HEK293 (cell line): ENCODE results near the gene LCNL1.

Experiments used
- CTCF ChIA-PET: fragments of 350-600 bp; formaldehyde crosslinking; extraction: SDS; loops from one replicate; lab custom pipeline; 2021; ENCODE audit warnings: antibody characterized with exemption; lab: Yijun Ruan, JAX
- POLR2A ChIA-PET: fragments of 300-600 bp; formaldehyde crosslinking; extraction: SDS; loops from one replicate; lab custom pipeline; 2020; ENCODE audit warnings: antibody characterized with exemption, inconsistent platforms; lab: Yijun Ruan, JAX
- H3K27ac ChIP-seq: fragments of 200-500 bp; sonication (Bioruptor generic); 2 replicates; pipeline ENCODE4 v1.5.1; 2014; ENCODE audit warnings: low read depth, low read length, control low read depth, inconsistent platforms; ENCODE audit errors: extremely low read depth
- H3K36me3 ChIP-seq, 2 experiments: fragments of 200-500 bp in 1 of 2; sonication (Bioruptor generic) in 1 of 2; 1 replicate in 1 of 2; 2 replicates in 1 of 2; pipeline ENCODE4 v1.5.1; 2014 to 2017; ENCODE audit warnings: inconsistent platforms in 2 of 2, low read length in 2 of 2; ENCODE audit not compliant: control insufficient read depth in 2 of 2, insufficient read depth in 1 of 2
- H3K4me1 ChIP-seq: fragments of 200-500 bp; sonication (Bioruptor generic); 2 replicates; pipeline ENCODE4 v1.5.1; 2014; ENCODE audit warnings: mild to moderate bottlenecking, low read length, inconsistent platforms; ENCODE audit not compliant: control insufficient read depth, insufficient read depth
- H3K4me3 ChIP-seq: 2 replicates; pipeline ENCODE4 v1.5.1; 2011; ENCODE audit warnings: low read depth, mild to moderate bottlenecking, control low read depth, low read length, moderate library complexity
- H3K9me3 ChIP-seq: fragments of 200-500 bp; sonication (Bioruptor generic); 2 replicates; pipeline ENCODE4 v1.5.1; 2014; ENCODE audit warnings: low read depth, low read length, inconsistent platforms; ENCODE audit not compliant: control insufficient read depth, insufficient read depth
- KLF1 ChIP-seq: fragments of 450-650 bp; formaldehyde crosslinking; IDR thresholded peaks from 2 replicates; pipeline ENCODE4 v1.5.1; 2016; ENCODE audit warnings: missing biosample characterization, missing genetic modification characterization
- REPIN1 ChIP-seq: fragments of 450-650 bp; formaldehyde crosslinking; IDR thresholded peaks from 2 replicates; pipeline ENCODE4 v1.5.1; 2017; ENCODE audit warnings: missing biosample characterization, missing genetic modification characterization, low read depth
- SALL2 ChIP-seq: fragments of 450-650 bp; formaldehyde crosslinking; IDR thresholded peaks from 2 replicates; pipeline ENCODE4 v1.5.0; 2017; ENCODE audit warnings: missing biosample characterization, mild to moderate bottlenecking, missing genetic modification characterization, borderline replicate concordance
- ZNF114 ChIP-seq: fragments of 450-650 bp; formaldehyde crosslinking; IDR thresholded peaks from 2 replicates; pipeline ENCODE4 v1.5.0; 2017; ENCODE audit warnings: missing biosample characterization, missing genetic modification characterization
- ZNF133 ChIP-seq: fragments of 450-650 bp; formaldehyde crosslinking; IDR thresholded peaks from 2 replicates; pipeline ENCODE4 v1.5.1; 2016; ENCODE audit warnings: missing biosample characterization, missing genetic modification characterization
- ZNF148 ChIP-seq: fragments of 450-650 bp; formaldehyde crosslinking; IDR thresholded peaks from 2 replicates; pipeline ENCODE4 v1.5.0; 2017; ENCODE audit warnings: missing biosample characterization, missing genetic modification characterization, borderline replicate concordance
- ZNF311 ChIP-seq: fragments of 450-650 bp; formaldehyde crosslinking; IDR thresholded peaks from 2 replicates; pipeline ENCODE4 v1.5.1; 2017; ENCODE audit warnings: missing biosample characterization, missing genetic modification characterization, borderline replicate concordance
- ZNF366 ChIP-seq: fragments of 450-650 bp; formaldehyde crosslinking; conservative IDR thresholded peaks from 2 replicates; pipeline ENCODE4 v1.5.1; 2016; ENCODE audit warnings: missing biosample characterization, missing genetic modification characterization
- ZNF433 ChIP-seq: fragments of 450-650 bp; formaldehyde crosslinking; IDR thresholded peaks from 2 replicates; pipeline ENCODE4 v1.5.1; 2016; ENCODE audit warnings: missing biosample characterization, missing genetic modification characterization, low read depth
- ZNF473 ChIP-seq: fragments of 450-650 bp; formaldehyde crosslinking; IDR thresholded peaks from 2 replicates; pipeline ENCODE4 v1.5.1; 2017; ENCODE audit warnings: missing biosample characterization, missing genetic modification characterization
- ZNF521 ChIP-seq: fragments of 450-650 bp; formaldehyde crosslinking; IDR thresholded peaks from 2 replicates; pipeline ENCODE4 v1.5.1; 2017; ENCODE audit warnings: missing biosample characterization, mild to moderate bottlenecking, missing genetic modification characterization
- ZNF544 ChIP-seq: fragments of 450-650 bp; formaldehyde crosslinking; IDR thresholded peaks from 2 replicates; pipeline ENCODE4 v1.5.0; 2017; ENCODE audit warnings: missing biosample characterization, missing genetic modification characterization
- ZNF555 ChIP-seq: fragments of 450-650 bp; formaldehyde crosslinking; conservative IDR thresholded peaks from 2 replicates; pipeline ENCODE4 v1.5.1; 2017; ENCODE audit warnings: missing biosample characterization, mild to moderate bottlenecking, missing genetic modification characterization, inconsistent platforms
- ZNF560 ChIP-seq: fragments of 450-650 bp; formaldehyde crosslinking; IDR thresholded peaks from 2 replicates; pipeline ENCODE4 v1.5.1; 2017; ENCODE audit warnings: missing biosample characterization, missing genetic modification characterization, borderline replicate concordance
- ZNF776 ChIP-seq: fragments of 450-650 bp; formaldehyde crosslinking; IDR thresholded peaks from 2 replicates; pipeline ENCODE4 v1.5.0; 2017; ENCODE audit warnings: missing biosample characterization, missing genetic modification characterization, borderline replicate concordance
- ZNF777 ChIP-seq: fragments of 450-650 bp; formaldehyde crosslinking; IDR thresholded peaks from 2 replicates; pipeline ENCODE4 v1.5.1; 2017; ENCODE audit warnings: missing biosample characterization, missing genetic modification characterization, borderline replicate concordance
- ZNF785 ChIP-seq: fragments of 450-650 bp; formaldehyde crosslinking; IDR thresholded peaks from 2 replicates; pipeline ENCODE4 v1.5.1; 2016; ENCODE audit warnings: missing biosample characterization, missing genetic modification characterization
- ZNF830 ChIP-seq: fragments of 450-650 bp; IDR thresholded peaks from 2 replicates; pipeline ENCODE4 v1.5.0; 2018; ENCODE audit warnings: missing biosample characterization, missing genetic modification characterization, low read depth, mild to moderate bottlenecking, moderate library complexity
- TF ChIP-seq, protein P1 (sequence below): fragments of 450-650 bp; formaldehyde crosslinking; IDR thresholded peaks from 2 replicates; pipeline ENCODE4 v1.5.1; 2017; ENCODE audit warnings: missing biosample characterization, missing genetic modification characterization
- TF ChIP-seq, protein P2 (sequence below): fragments of 450-650 bp; formaldehyde crosslinking; IDR thresholded peaks from 2 replicates; pipeline ENCODE4 v1.5.1; 2017; ENCODE audit warnings: missing biosample characterization, missing genetic modification characterization
- TF ChIP-seq, protein P3 (sequence below): fragments of 450-650 bp; formaldehyde crosslinking; IDR thresholded peaks from 2 replicates; pipeline ENCODE4 v1.5.1; 2016; ENCODE audit warnings: missing biosample characterization, missing genetic modification characterization, borderline replicate concordance

Gene LCNL1

GRCh38 chr9:136983656-136984314 is 992 bp downstream of the LCNL1 start:
- TF ChIP-seq REPIN1 (tag by site-specific recombination) (no peak), ZNF148 (peak; percentile 74; the same call in 1 of the 2 replicates), ZNF544 (tag by site-specific recombination) (0 out of 2 replicates have a peak, but pooled peaks have one; percentile 53), ZNF473 (tag by site-specific recombination) (0 out of 2 replicates have a peak, but pooled peaks have one; percentile 54), ZNF785 (tag by site-specific recombination) (0 out of 2 replicates have a peak, but pooled peaks have one; percentile 36), ZNF433 (no peak), ZNF560 (no peak), ZNF521 (tag by site-specific recombination) (0 out of 2 replicates have a peak, but pooled peaks have one; percentile 35), ZNF776 (tag by site-specific recombination) (peak; percentile 69; the same call in 1 of the 2 replicates), KLF1 (tag by site-specific recombination) (peak; percentile 25; the same call in 1 of the 2 replicates), ZNF311 (tag by site-specific recombination) (peak; percentile 90; the same call in 1 of the 2 replicates), SALL2 (tag by site-specific recombination) (no peak), ZNF777 (tag by site-specific recombination) (0 out of 2 replicates have a peak, but pooled peaks have one; percentile 47)
- TF ChIP-seq, protein P1, sequence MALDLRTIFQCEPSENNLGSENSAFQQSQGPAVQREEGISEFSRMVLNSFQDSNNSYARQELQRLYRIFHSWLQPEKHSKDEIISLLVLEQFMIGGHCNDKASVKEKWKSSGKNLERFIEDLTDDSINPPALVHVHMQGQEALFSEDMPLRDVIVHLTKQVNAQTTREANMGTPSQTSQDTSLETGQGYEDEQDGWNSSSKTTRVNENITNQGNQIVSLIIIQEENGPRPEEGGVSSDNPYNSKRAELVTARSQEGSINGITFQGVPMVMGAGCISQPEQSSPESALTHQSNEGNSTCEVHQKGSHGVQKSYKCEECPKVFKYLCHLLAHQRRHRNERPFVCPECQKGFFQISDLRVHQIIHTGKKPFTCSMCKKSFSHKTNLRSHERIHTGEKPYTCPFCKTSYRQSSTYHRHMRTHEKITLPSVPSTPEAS (tag by site-specific recombination): peak; percentile 96
- TF ChIP-seq, protein P2, sequence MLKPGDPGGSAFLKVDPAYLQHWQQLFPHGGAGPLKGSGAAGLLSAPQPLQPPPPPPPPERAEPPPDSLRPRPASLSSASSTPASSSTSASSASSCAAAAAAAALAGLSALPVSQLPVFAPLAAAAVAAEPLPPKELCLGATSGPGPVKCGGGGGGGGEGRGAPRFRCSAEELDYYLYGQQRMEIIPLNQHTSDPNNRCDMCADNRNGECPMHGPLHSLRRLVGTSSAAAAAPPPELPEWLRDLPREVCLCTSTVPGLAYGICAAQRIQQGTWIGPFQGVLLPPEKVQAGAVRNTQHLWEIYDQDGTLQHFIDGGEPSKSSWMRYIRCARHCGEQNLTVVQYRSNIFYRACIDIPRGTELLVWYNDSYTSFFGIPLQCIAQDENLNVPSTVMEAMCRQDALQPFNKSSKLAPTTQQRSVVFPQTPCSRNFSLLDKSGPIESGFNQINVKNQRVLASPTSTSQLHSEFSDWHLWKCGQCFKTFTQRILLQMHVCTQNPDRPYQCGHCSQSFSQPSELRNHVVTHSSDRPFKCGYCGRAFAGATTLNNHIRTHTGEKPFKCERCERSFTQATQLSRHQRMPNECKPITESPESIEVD (tag by site-specific recombination): no peak
- POLR2A ChIA-PET: no interaction called here
- CTCF ChIA-PET: no interaction called here
- Histone ChIP-seq H3K27ac (no peak overlapping the region), H3K9me3 (no peaks in the 10 kb centered on the region), H3K4me3 (no peak overlapping the region), H3K4me1 (no peaks in the 10 kb centered on the region), H3K36me3 (no peaks in the 10 kb centered on the region)

DNA sequence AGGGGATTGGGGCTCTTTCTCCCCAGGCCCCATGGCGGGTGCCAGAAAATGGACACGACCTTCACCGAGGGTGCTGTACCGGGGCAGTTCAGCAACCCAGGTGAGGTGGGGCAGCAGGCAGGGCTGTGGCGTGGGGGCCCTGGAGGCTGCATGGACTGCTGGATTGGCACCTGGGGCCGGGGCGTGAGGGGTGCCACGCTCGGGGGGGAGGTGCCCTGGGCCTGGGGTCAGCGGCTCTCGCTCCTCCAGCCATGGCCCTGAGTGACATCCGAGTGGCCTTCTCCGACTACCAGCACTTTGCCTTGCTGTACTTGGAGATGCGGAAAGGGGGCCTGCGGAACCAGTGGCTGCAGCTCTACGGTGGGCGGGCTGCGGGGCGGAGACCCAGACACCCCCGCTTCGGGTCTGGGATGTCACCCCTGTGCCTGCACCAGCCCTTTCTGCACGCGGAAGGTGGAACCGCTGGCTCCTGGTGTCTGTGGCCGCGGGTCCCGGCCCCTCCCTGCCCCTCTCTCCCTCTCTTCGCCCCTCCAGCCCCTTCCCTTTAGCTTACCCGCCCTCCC is 1.8 kb downstream of the LCNL1 start:
- H3K27ac ChIP-seq: no peak overlapping the region
- TF ChIP-seq, protein P3, sequence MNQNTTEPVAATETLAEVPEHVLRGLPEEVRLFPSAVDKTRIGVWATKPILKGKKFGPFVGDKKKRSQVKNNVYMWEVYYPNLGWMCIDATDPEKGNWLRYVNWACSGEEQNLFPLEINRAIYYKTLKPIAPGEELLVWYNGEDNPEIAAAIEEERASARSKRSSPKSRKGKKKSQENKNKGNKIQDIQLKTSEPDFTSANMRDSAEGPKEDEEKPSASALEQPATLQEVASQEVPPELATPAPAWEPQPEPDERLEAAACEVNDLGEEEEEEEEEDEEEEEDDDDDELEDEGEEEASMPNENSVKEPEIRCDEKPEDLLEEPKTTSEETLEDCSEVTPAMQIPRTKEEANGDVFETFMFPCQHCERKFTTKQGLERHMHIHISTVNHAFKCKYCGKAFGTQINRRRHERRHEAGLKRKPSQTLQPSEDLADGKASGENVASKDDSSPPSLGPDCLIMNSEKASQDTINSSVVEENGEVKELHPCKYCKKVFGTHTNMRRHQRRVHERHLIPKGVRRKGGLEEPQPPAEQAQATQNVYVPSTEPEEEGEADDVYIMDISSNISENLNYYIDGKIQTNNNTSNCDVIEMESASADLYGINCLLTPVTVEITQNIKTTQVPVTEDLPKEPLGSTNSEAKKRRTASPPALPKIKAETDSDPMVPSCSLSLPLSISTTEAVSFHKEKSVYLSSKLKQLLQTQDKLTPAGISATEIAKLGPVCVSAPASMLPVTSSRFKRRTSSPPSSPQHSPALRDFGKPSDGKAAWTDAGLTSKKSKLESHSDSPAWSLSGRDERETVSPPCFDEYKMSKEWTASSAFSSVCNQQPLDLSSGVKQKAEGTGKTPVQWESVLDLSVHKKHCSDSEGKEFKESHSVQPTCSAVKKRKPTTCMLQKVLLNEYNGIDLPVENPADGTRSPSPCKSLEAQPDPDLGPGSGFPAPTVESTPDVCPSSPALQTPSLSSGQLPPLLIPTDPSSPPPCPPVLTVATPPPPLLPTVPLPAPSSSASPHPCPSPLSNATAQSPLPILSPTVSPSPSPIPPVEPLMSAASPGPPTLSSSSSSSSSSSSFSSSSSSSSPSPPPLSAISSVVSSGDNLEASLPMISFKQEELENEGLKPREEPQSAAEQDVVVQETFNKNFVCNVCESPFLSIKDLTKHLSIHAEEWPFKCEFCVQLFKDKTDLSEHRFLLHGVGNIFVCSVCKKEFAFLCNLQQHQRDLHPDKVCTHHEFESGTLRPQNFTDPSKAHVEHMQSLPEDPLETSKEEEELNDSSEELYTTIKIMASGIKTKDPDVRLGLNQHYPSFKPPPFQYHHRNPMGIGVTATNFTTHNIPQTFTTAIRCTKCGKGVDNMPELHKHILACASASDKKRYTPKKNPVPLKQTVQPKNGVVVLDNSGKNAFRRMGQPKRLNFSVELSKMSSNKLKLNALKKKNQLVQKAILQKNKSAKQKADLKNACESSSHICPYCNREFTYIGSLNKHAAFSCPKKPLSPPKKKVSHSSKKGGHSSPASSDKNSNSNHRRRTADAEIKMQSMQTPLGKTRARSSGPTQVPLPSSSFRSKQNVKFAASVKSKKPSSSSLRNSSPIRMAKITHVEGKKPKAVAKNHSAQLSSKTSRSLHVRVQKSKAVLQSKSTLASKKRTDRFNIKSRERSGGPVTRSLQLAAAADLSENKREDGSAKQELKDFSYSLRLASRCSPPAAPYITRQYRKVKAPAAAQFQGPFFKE (tag by site-specific recombination): no peak
- TF ChIP-seq ZNF133 (tag by site-specific recombination): no peak
- TF ChIP-seq ZNF830 (tag by site-specific recombination): no peak
- no peak for TF ChIP-seq ZNF114
- no peak for TF ChIP-seq ZNF366 (tag by site-specific recombination)
- TF ChIP-seq ZNF555 (tag by site-specific recombination): no peak
- no peak for TF ChIP-seq ZNF776 (tag by site-specific recombination)
- H3K36me3 ChIP-seq: no peaks in the 10 kb centered on the region
- CTCF ChIA-PET: no interaction called here
- H3K4me1 ChIP-seq: no peaks in the 10 kb centered on the region
- POLR2A ChIA-PET: no interaction called here
- no peaks in the 10 kb centered on the region for H3K9me3 ChIP-seq
- no peak overlapping the region for H3K4me3 ChIP-seq
